ENCODE data around the gene XPO6.

DNA sequence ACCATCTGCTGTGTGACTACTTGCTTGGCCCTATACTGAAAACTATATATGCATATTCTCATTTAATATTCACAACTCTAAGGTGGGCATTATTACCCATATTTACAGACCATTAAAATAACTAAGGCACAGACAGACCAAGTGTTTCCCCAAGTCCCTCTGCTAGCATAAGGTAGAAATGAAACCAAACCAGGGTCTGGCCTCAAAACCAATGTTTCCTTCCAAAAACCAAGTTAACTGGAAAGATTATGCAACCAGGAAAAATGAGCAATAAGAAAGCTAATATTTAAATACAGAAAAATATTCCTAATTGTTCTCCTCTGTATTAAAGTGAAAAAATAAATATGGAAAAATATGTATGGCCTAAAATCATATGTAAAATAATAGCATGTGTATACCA is 50.1 kb downstream of the XPO6 start:
- TF ChIP-seq POLR2A (IDR thresholded peaks at IDR 0.05) = no peak
- TF ChIP-seq, protein P1, sequence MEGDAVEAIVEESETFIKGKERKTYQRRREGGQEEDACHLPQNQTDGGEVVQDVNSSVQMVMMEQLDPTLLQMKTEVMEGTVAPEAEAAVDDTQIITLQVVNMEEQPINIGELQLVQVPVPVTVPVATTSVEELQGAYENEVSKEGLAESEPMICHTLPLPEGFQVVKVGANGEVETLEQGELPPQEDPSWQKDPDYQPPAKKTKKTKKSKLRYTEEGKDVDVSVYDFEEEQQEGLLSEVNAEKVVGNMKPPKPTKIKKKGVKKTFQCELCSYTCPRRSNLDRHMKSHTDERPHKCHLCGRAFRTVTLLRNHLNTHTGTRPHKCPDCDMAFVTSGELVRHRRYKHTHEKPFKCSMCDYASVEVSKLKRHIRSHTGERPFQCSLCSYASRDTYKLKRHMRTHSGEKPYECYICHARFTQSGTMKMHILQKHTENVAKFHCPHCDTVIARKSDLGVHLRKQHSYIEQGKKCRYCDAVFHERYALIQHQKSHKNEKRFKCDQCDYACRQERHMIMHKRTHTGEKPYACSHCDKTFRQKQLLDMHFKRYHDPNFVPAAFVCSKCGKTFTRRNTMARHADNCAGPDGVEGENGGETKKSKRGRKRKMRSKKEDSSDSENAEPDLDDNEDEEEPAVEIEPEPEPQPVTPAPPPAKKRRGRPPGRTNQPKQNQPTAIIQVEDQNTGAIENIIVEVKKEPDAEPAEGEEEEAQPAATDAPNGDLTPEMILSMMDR (IDR thresholded peaks at IDR 0.05) = no peak

Measured in testis (tissue), 2 donors.